NCI-H524 (cell line): ENCODE measurements around the gene TMC1.

Experiments used
- DNase-seq, 2 experiments: peaks; one replicate each; lab custom pipeline; 2025; lab: John Stamatoyannopoulos, UW

The TMC1 gene

DNA sequence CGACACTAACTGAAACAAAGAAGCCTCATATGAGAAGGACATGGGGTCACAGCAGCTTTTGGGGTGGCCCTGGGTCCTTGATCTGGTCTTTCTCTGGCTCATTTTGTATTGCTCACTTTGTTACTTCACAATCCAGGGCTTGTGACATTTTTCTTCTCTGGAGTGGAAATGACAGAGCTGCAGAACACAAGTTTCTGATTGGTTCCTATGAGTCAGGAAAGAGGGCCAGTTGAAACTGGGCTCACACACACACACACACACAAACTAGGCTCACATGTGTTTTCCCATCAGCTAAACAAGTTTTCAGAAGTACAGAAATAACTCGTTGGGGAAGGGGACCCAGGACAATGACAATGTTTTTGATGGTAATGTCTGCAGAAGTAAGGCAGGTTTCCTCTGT is 54.3 kb downstream of the TMC1 start:
- DNase-seq, result no peak

GRCh38 chr9:72576087-72576486 is 54.7 kb downstream of the TMC1 start:
- DNase-seq, result no peak

DNA sequence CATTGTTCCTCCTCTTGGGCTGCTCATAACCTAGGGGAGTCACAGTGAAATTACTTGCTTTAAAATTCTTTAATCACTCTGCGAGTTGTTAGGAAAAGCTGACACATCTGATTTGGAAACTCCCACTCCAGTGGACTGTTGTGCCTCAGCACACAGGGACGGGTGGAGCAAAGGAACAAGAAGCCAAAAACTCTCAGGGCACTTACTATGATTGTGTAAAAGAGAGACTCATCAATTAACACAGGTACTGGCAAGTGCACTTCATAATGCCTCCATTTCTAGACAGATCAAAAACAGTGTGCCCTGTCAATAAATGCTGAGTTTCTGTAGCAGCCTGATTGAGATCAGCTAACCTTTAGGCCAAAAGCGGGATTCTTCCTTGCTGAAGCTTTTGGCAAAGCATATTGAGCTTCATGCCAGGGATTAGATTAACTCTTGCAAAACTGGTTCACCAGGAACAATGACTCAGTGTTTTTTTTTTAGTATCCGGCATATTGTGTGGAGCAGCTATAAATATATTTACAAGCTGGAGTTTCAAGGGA is 55.9 kb downstream of the TMC1 start:
- no peak for DNase-seq

DNA sequence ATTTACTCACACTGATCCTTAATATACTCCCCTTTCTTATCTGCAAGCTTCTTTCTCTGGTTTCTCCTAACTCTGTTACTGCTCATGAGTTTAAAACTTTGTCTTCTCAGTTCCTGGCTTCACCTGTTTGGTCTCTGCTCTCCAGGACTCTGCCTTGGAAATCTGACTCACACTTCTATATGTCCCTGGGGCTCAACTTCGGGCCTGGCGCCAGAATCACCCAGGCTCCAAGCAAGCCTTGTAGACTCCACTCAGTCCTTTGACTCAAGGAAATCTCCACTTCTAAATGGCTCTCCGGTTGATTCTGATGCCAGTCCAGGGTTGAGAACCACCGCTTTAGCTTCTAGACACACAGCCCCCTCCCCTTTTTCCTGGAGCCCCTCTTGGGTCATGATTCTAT is 57.8 kb downstream of the TMC1 start:
- DNase-seq, result no peak

DNA sequence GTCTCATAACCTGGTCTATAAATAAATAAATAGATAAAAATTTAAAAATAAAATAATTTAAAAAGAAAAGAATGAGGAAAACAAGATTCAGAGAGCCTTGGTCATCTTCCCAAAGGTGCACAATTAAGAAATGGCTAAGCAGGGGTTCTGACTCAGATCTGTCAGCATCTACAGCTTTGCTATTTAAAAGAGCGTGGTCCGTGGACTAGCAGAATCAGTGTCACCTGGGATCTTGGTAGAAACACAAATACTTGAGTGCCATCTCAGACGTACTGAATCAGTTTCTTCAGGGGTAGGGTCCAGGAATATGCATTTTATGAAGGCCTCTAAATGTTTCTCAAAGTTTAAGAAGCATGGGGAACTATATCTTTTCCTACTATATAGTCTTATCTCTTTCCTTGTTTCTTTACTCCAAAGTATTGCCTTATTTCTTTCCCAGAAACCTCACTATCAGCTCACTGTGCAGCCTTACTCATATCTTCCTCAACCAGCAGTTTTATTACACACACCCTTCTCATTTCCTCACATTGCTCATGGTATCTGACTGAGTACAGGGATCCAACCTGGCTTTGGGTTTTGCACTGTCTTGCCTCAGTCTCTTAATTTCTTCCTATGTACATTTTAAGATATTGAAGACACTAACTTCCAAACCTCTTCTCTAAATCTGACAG is 58.6 kb downstream of the TMC1 start:
- no peak for DNase-seq

DNA sequence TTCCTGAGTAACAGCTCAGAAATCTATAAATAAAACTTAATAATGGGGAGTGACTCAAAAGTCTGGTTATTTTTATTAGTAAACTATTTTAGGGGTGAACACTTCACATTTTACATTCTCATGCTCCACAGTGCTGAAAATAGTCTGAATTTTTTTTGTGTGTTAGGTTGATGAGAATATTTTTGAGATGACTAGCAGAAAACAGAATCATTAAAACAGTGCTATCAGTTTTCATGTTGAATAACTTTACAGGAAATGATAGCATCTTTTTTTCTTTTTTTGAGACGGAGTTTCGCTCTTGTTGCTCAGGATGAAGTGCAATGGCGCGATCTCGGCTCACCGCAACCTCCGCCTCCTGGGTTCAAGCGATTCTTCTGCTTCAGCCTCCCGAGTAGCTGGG is 60.3 kb downstream of the TMC1 start:
- DNase-seq, result no peak

DNA sequence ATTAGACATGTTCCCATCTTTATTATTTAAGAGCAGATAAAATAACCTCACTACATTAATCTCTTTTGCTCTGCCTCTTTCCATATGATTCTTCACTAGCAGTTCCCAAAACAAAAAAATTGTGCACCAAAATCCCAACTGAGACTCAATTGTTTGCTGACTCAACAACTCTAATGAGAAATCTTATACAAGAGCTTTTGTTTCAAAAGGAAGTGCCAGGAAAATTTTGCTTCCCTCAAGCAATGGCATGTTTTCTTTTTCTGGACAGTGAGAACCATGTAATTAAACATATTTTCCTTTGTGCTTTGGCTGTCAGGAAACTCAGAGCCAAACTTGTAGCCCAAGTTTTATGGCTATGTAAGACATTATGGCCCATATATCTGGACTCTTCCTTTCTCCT is 62.0 kb downstream of the TMC1 start:
- DNase-seq, result no peak

GRCh38 chr9:72586388-72587130 is 65.2 kb downstream of the TMC1 start:
- DNase-seq, result no peak

GRCh38 chr9:72588336-72588735 is 66.9 kb downstream of the TMC1 start:
- DNase-seq, result no peak

- peak in 1 of 2 experiments; percentile 20 for DNase-seq
Observed at GRCh38 chr9:72589667-72590521, 68.5 kb downstream of the TMC1 start.

- DNase-seq, result no peak
Observed at GRCh38 chr9:72590824-72591223, 69.4 kb downstream of the TMC1 start.

- DNase-seq, result peak in 1 of 2 experiments; percentile 19
Observed at GRCh38 chr9:72592502-72593403, 71.3 kb downstream of the TMC1 start.

- no peak for DNase-seq
Observed at GRCh38 chr9:72596451-72597180, 75.2 kb downstream of the TMC1 start.

DNA sequence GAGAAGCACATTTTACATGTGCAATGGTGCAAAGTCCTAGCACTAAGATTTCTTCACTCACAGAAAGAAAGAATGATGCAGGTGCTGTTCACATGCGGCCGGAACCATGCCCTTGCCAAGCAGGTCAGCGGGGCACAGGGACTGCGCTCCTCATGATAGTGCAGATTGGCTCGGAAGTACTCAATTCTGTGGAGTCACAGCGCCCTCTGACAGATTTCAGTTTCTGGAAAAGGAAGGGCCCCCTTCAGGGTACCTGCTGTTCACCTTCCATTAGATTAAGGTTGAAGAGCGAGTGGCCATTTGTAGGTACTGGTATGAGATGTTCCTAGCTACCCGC is 75.7 kb downstream of the TMC1 start:
- no peak for DNase-seq

GRCh38 chr9:72597601-72598000 is 76.2 kb downstream of the TMC1 start:
- DNase-seq, result no peak

GRCh38 chr9:72598639-72599038 is 77.2 kb downstream of the TMC1 start:
- no peak for DNase-seq

GRCh38 chr9:72599874-72600534 is 78.6 kb downstream of the TMC1 start:
- peak in 1 of 2 experiments; percentile 4 for DNase-seq

GRCh38 chr9:72600671-72601070 is 79.3 kb downstream of the TMC1 start:
- no peak for DNase-seq

- no peak for DNase-seq
Observed at GRCh38 chr9:72601615-72602014, 80.2 kb downstream of the TMC1 start.

GRCh38 chr9:72612449-72612848 is 91.0 kb downstream of the TMC1 start:
- no peak for DNase-seq
